ENCODE measurements around the gene KLHDC10.

DNA sequence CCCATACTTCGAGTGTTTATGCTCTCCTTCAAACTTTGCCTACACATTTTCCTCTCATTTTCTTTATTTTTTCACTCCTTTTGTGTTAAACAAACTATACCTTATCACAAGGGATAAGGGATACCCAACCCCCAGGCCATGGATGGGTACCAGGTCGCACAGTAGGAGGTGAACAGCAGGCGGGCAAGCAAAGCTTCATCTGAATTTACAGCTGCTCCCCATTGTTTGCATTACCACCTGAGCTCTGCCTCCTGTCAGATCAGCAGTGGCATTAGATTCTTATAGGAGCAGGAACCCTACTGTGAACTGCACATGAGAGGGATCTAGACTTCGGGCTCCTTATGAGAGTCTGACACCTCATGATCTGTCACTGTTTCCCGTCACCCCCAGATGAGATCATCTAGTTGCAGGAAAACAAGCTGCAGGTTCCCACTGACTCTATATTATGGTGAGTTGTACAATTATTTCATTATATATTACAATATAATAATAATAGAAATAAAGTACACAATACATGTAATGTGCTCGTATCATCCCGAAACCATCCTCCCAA is 47.6 kb upstream of the KLHDC10 start:
- TF ChIP-seq POLR2A (IDR thresholded peaks at IDR 0.05; ENCODE audit: low read depth, low read length) (no peak), TAF1 (IDR thresholded peaks at IDR 0.05; ENCODE audit: low read depth, low read length) (no peak), POLR2AphosphoS5 (IDR thresholded peaks at IDR 0.05; ENCODE audit: low read depth, low read length) (no peak)

Measured in GM12891 (cell line).